Trophoblast cell (in vitro differentiated cells and primary cell): ENCODE measurements around the gene RGS19.

Experiments
- DNase-seq, 2 donors: peaks; one replicate each; pipeline ENCODE4 v3.0.0-alpha.2; 2016
- H2AFZ ChIP-seq: 2 replicates; pipeline ENCODE4 v1.6.1; 2013; ENCODE audit warnings: low read length, moderate library complexity, mild to moderate bottlenecking; ENCODE audit not compliant: insufficient read depth, poor library complexity
- H2AK5ac ChIP-seq: 2 replicates; pipeline ENCODE4 v1.6.1; 2013; ENCODE audit warnings: mild to moderate bottlenecking, low read length
- H2BK120ac ChIP-seq: 2 replicates; pipeline ENCODE4 v1.6.1; 2013; ENCODE audit warnings: low read length, mild to moderate bottlenecking, moderate library complexity; ENCODE audit not compliant: insufficient read depth, poor library complexity
- H2BK12ac ChIP-seq: 2 replicates; pipeline ENCODE4 v1.6.1; 2013; ENCODE audit warnings: mild to moderate bottlenecking, low read length, moderate library complexity
- H2BK5ac ChIP-seq: 2 replicates; pipeline ENCODE4 v1.6.1; 2013; ENCODE audit warnings: low read length, low read depth, moderate library complexity, mild to moderate bottlenecking; ENCODE audit not compliant: poor library complexity
- H3K14ac ChIP-seq: 2 replicates; pipeline ENCODE4 v1.6.1; 2013; ENCODE audit warnings: mild to moderate bottlenecking, low read length
- H3K18ac ChIP-seq: 2 replicates; pipeline ENCODE4 v1.6.1; 2013; ENCODE audit warnings: mild to moderate bottlenecking, low read length
- H3K23ac ChIP-seq: 2 replicates; pipeline ENCODE4 v1.6.1; 2013; ENCODE audit warnings: low read length
- H3K27ac ChIP-seq: 2 replicates; pipeline ENCODE4 v1.5.1; 2013; ENCODE audit warnings: low read depth, mild to moderate bottlenecking, inconsistent platforms, low read length, moderate library complexity
- H3K27me3 ChIP-seq: 2 replicates; pipeline ENCODE4 v1.6.1; 2013; ENCODE audit warnings: inconsistent platforms, mild to moderate bottlenecking, low read length, moderate library complexity; ENCODE audit not compliant: insufficient read depth
- H3K36me3 ChIP-seq, 2 experiments: 1 replicate in 1 of 2; 2 replicates in 1 of 2; pipeline ENCODE4 v1.6.1; 2013; ENCODE audit warnings: low read length in 2 of 2, mild to moderate bottlenecking in 2 of 2, moderate library complexity in 1 of 2; ENCODE audit not compliant: insufficient read depth in 2 of 2, control insufficient read depth in 1 of 2
- H3K4ac ChIP-seq: 2 replicates; pipeline ENCODE4 v1.6.1; 2013; ENCODE audit warnings: low read depth, mild to moderate bottlenecking, low read length, moderate library complexity
- H3K4me1 ChIP-seq, 2 experiments: 1 replicate in 1 of 2; 2 replicates in 1 of 2; pipeline ENCODE4 v1.6.1; 2013; ENCODE audit warnings: low read length in 2 of 2, mild to moderate bottlenecking in 2 of 2, moderate library complexity in 1 of 2; ENCODE audit not compliant: insufficient read depth in 2 of 2, control insufficient read depth in 1 of 2
- H3K4me2 ChIP-seq: 2 replicates; pipeline ENCODE4 v1.6.1; 2013; ENCODE audit warnings: inconsistent platforms, mild to moderate bottlenecking, low read length, moderate library complexity
- H3K4me3 ChIP-seq: 2 replicates; pipeline ENCODE4 v1.5.1; 2013; ENCODE audit warnings: mild to moderate bottlenecking, low read depth, low read length, inconsistent platforms
- H3K79me1 ChIP-seq: one replicate; pipeline ENCODE4 v1.6.1; 2013; ENCODE audit warnings: low read length
- H3K79me2 ChIP-seq: 2 replicates; pipeline ENCODE4 v1.6.1; 2013; ENCODE audit warnings: low read length, mild to moderate bottlenecking; ENCODE audit not compliant: control insufficient read depth, insufficient read depth, poor library complexity
- H3K9ac ChIP-seq: 2 replicates; pipeline ENCODE4 v1.6.1; 2013; ENCODE audit warnings: mild to moderate bottlenecking, low read length
- H3K9me3 ChIP-seq: 2 replicates; pipeline ENCODE4 v1.6.1; 2013; ENCODE audit warnings: low read depth, mild to moderate bottlenecking, control low read depth, inconsistent platforms, low read length; ENCODE audit not compliant: insufficient read depth
- H4K12ac ChIP-seq: 2 replicates; pipeline ENCODE4 v1.6.1; 2013; ENCODE audit warnings: low read depth, mild to moderate bottlenecking, low read length, moderate library complexity
- H4K8ac ChIP-seq: 2 replicates; pipeline ENCODE4 v1.6.1; 2013; ENCODE audit warnings: low read depth, mild to moderate bottlenecking, low read length, moderate library complexity
- H4K91ac ChIP-seq: one replicate; pipeline ENCODE4 v1.6.1; 2013; ENCODE audit warnings: low read depth, mild to moderate bottlenecking, low read length, moderate library complexity
- WGBS: extraction: QIAGEN DNeasy Blood & Tissue Kit; methylation state at CpG from one replicate; pipeline ENCODE4 v1.1.7; 2013; ENCODE audit warnings: missing lambda C conversion rate; ENCODE audit not compliant: insufficient read length, insufficient coverage; ENCODE audit errors: extremely low coverage; 5-methylcytosine and 5-hydroxymethylcytosine counted together

Gene RGS19

GRCh38 chr20:64102647-64103354, 23.5 kb upstream of the RGS19 start:
- Histone ChIP-seq H3K79me2 (no peaks in the 10 kb centered on the region), H2BK5ac (no peak overlapping the region), H3K14ac (no peak overlapping the region), H3K9ac (no peak overlapping the region), H3K4ac (no peak overlapping the region), H2BK120ac (no peak overlapping the region), H2AK5ac (no peak overlapping the region), H3K9me3 (peaks cover 4% of the 10 kb centered on the region), H3K4me2 (peak overlapping the region; percentile 52), H4K8ac (no peak overlapping the region), H3K4me1 (peaks cover 0 to 2% of the 10 kb centered on the region in 2 experiments), H2AFZ (peak overlapping the region; percentile 32), H3K18ac (no peak overlapping the region), H3K23ac (no peak overlapping the region), H3K27ac (no peak overlapping the region), H3K36me3 (no peaks in the 10 kb centered on the region), H3K27me3 (peaks cover 6% of the 10 kb centered on the region), H4K12ac (no peak overlapping the region), H2BK12ac (no peak overlapping the region), H4K91ac (no peak overlapping the region), H3K79me1 (no peaks in the 10 kb centered on the region), H3K4me3 (no peak overlapping the region)
- DNase-seq = no peak
- WGBS = no CpG with 5 or more reads among the region's 30 CpGs

GRCh38 chr20:64101731-64102621, 22.7 kb upstream of the RGS19 start:
- H4K8ac ChIP-seq = no peak overlapping the region
- H2AFZ ChIP-seq = no peak overlapping the region
- no peaks in the 10 kb centered on the region for H3K36me3 ChIP-seq
- no peaks in the 10 kb centered on the region for H3K79me1 ChIP-seq
- peak overlapping the region; percentile 52 for H3K4me2 ChIP-seq
- no peak overlapping the region for H3K23ac ChIP-seq
- no peak overlapping the region for H3K4me3 ChIP-seq
- H2BK12ac ChIP-seq = no peak overlapping the region
- no peak overlapping the region for H4K12ac ChIP-seq
- H2AK5ac ChIP-seq = no peak overlapping the region
- H2BK120ac ChIP-seq = no peak overlapping the region
- no peaks in the 10 kb centered on the region for H3K79me2 ChIP-seq
- peaks cover 6% of the 10 kb centered on the region for H3K27me3 ChIP-seq
- H3K27ac ChIP-seq = no peak overlapping the region
- peak in 1 of 2 donors; percentile 24 for DNase-seq
- no CpG with 5 or more reads among the region's 64 CpGs for WGBS
- no peak overlapping the region for H3K4ac ChIP-seq
- peaks cover 4% of the 10 kb centered on the region for H3K9me3 ChIP-seq
- H3K9ac ChIP-seq = no peak overlapping the region
- no peak overlapping the region for H3K18ac ChIP-seq
- peaks cover 0 to 2% of the 10 kb centered on the region in 2 experiments for H3K4me1 ChIP-seq
- H4K91ac ChIP-seq = no peak overlapping the region
- H3K14ac ChIP-seq = no peak overlapping the region
- H2BK5ac ChIP-seq = no peak overlapping the region

- Histone ChIP-seq H3K14ac (no peak overlapping the region), H3K79me2 (no peaks in the 10 kb centered on the region), H2AK5ac (no peak overlapping the region), H3K23ac (no peak overlapping the region), H4K12ac (no peak overlapping the region), H3K4me2 (no peak overlapping the region), H2BK120ac (no peak overlapping the region), H2BK5ac (no peak overlapping the region), H4K8ac (no peak overlapping the region), H3K4me1 (peaks cover 0 to 2% of the 10 kb centered on the region in 2 experiments), H2AFZ (no peak overlapping the region), H3K4ac (no peak overlapping the region), H3K9me3 (peaks cover 9% of the 10 kb centered on the region), H4K91ac (no peak overlapping the region), H3K36me3 (no peaks in the 10 kb centered on the region), H2BK12ac (no peak overlapping the region), H3K9ac (no peak overlapping the region), H3K18ac (no peak overlapping the region), H3K4me3 (no peak overlapping the region), H3K79me1 (no peaks in the 10 kb centered on the region), H3K27me3 (peaks cover 6% of the 10 kb centered on the region), H3K27ac (no peak overlapping the region)
- no CpG with 5 or more reads among the region's 9 CpGs for WGBS
- DNase-seq = no peak
Observed at GRCh38 chr20:64100946-64101688, 21.8 kb upstream of the RGS19 start.

- no peak overlapping the region for H3K23ac ChIP-seq
- peaks cover 0 to 2% of the 10 kb centered on the region in 2 experiments for H3K4me1 ChIP-seq
- H3K79me2 ChIP-seq = no peaks in the 10 kb centered on the region
- no peak overlapping the region for H3K18ac ChIP-seq
- H3K27ac ChIP-seq = no peak overlapping the region
- no peak overlapping the region for H4K12ac ChIP-seq
- H4K91ac ChIP-seq = no peak overlapping the region
- H2BK12ac ChIP-seq = no peak overlapping the region
- no peak overlapping the region for H2AFZ ChIP-seq
- no peaks in the 10 kb centered on the region for H3K79me1 ChIP-seq
- no peak overlapping the region for H2BK5ac ChIP-seq
- H3K14ac ChIP-seq = no peak overlapping the region
- H3K9me3 ChIP-seq = peaks cover 11% of the 10 kb centered on the region
- no peak overlapping the region for H4K8ac ChIP-seq
- no peaks in the 10 kb centered on the region for H3K36me3 ChIP-seq
- H2BK120ac ChIP-seq = no peak overlapping the region
- no peak overlapping the region for H3K4me2 ChIP-seq
- H3K4ac ChIP-seq = no peak overlapping the region
- peaks cover 6% of the 10 kb centered on the region for H3K27me3 ChIP-seq
- H3K9ac ChIP-seq = no peak overlapping the region
- no peak overlapping the region for H2AK5ac ChIP-seq
- WGBS = no CpG with 5 or more reads among the region's 4 CpGs
- DNase-seq = no peak
- H3K4me3 ChIP-seq = no peak overlapping the region
Observed at GRCh38 chr20:64100566-64100888, 21.2 kb upstream of the RGS19 start.
